ENCODE results near the gene RNF220.

- no peak for TF ChIP-seq CTCF (conservative IDR thresholded peaks at IDR 0.05)
- TF ChIP-seq ZFX (IDR thresholded peaks at IDR 0.05), result no peak
Measured at GRCh38 chr1:44654621-44655187, 249.6 kb downstream of the RNF220 start.

Data from C4-2B (cell line).